SK-N-SH treated with all-trans-retinoic acid at 6 μM for 48 hours (cell line): Measurements from ENCODE around the gene DONSON.

Experiments used
- ATAC-seq: fragments of 200-7000 bp; cut with Tn5 transposase; 3 replicates; pipeline ENCODE4 v1.9.1; 2020; ENCODE audit warnings: mild to moderate bottlenecking, moderate library complexity
- ARNTL ChIP-seq: fragments of 450-650 bp; formaldehyde crosslinking; IDR thresholded peaks from 2 replicates; pipeline ENCODE4 v1.5.0; 2020; ENCODE audit warnings: low read depth, mild to moderate bottlenecking, moderate library complexity, borderline replicate concordance
- BACH2 ChIP-seq: fragments of 250-450 bp; sonication (Bioruptor Pico); IDR thresholded peaks from 2 replicates; pipeline ENCODE4 v1.9.0; 2021; ENCODE audit warnings: mild to moderate bottlenecking, borderline replicate concordance
- CSDC2 ChIP-seq: fragments of 250-450 bp; sonication (Bioruptor Pico); IDR thresholded peaks from 2 replicates; pipeline ENCODE4 v1.5.0; 2020; ENCODE audit warnings: mild to moderate bottlenecking, moderate library complexity
- GLIS3 ChIP-seq: fragments of 250-450 bp; sonication (Bioruptor Pico); IDR thresholded peaks from 2 replicates; pipeline ENCODE4 v1.5.0; 2020; ENCODE audit warnings: mild to moderate bottlenecking, moderate library complexity
- ISL1 ChIP-seq: fragments of 250-450 bp; sonication (Bioruptor Pico); IDR thresholded peaks from 2 replicates; pipeline ENCODE4 v2.1.2; 2022; ENCODE audit warnings: mild to moderate bottlenecking, moderate library complexity
- OSR1 ChIP-seq: fragments of 250-450 bp; sonication (Bioruptor Pico); IDR thresholded peaks from 2 replicates; pipeline ENCODE4 v1.8.0; 2022; ENCODE audit warnings: moderate library complexity, mild to moderate bottlenecking, inconsistent platforms
- POU6F1 ChIP-seq: fragments of 250-450 bp; sonication (Bioruptor Pico); IDR thresholded peaks from 2 replicates; pipeline ENCODE4 v1.8.0; 2021; ENCODE audit warnings: low read depth, mild to moderate bottlenecking, moderate library complexity, borderline replicate concordance
- PPARA ChIP-seq: fragments of 250-450 bp; sonication (Bioruptor Pico); IDR thresholded peaks from 2 replicates; pipeline ENCODE4 v1.5.0; 2020; ENCODE audit warnings: mild to moderate bottlenecking, borderline replicate concordance
- RARB ChIP-seq: fragments of 250-450 bp; sonication (Bioruptor Pico); IDR thresholded peaks from 2 replicates; pipeline ENCODE4 v1.8.0; 2021; ENCODE audit warnings: mild to moderate bottlenecking, moderate library complexity
- SNAI2 ChIP-seq: fragments of 250-450 bp; sonication (Bioruptor Pico); IDR thresholded peaks from 2 replicates; pipeline ENCODE4 v1.5.0; 2020; ENCODE audit warnings: mild to moderate bottlenecking, moderate library complexity
- TCF4 ChIP-seq: fragments of 250-450 bp; sonication (Bioruptor Pico); IDR thresholded peaks from 2 replicates; pipeline ENCODE4 v1.8.0; 2021; ENCODE audit warnings: mild to moderate bottlenecking, moderate library complexity, borderline replicate concordance
- TOX ChIP-seq: fragments of 250-450 bp; sonication (Bioruptor Pico); IDR thresholded peaks from 2 replicates; pipeline ENCODE4 v1.8.0; 2021; ENCODE audit warnings: mild to moderate bottlenecking, moderate library complexity, borderline replicate concordance
- ZC3H10 ChIP-seq: fragments of 250-450 bp; sonication (Bioruptor Pico); IDR thresholded peaks from 2 replicates; pipeline ENCODE4 v1.5.1; 2021; ENCODE audit warnings: mild to moderate bottlenecking, moderate library complexity
- ZFP3 ChIP-seq: fragments of 250-450 bp; sonication (Bioruptor Pico); IDR thresholded peaks from 2 replicates; pipeline ENCODE4 v1.5.0; 2020; ENCODE audit warnings: mild to moderate bottlenecking, moderate library complexity
- ZFP30 ChIP-seq: fragments of 450-650 bp; formaldehyde crosslinking; IDR thresholded peaks from 2 replicates; pipeline ENCODE4 v1.5.0; 2022; ENCODE audit warnings: mild to moderate bottlenecking, moderate library complexity
- ZNF565 ChIP-seq: fragments of 450-650 bp; formaldehyde crosslinking; conservative IDR thresholded peaks from 2 replicates; pipeline ENCODE4 v1.5.0; 2020; ENCODE audit warnings: low read depth, mild to moderate bottlenecking, moderate library complexity
- ZNF70 ChIP-seq: fragments of 450-650 bp; formaldehyde crosslinking; IDR thresholded peaks from 2 replicates; pipeline ENCODE4 v1.5.0; 2020; ENCODE audit warnings: mild to moderate bottlenecking, moderate library complexity
- ZNF8 ChIP-seq: fragments of 450-650 bp; formaldehyde crosslinking; IDR thresholded peaks from 2 replicates; pipeline ENCODE4 v1.5.0; 2020; ENCODE audit warnings: mild to moderate bottlenecking, moderate library complexity
- TF ChIP-seq, protein P1 (sequence below): fragments of 250-450 bp; sonication (Bioruptor Pico); IDR thresholded peaks from 2 replicates; pipeline ENCODE4 v1.8.0; 2020; ENCODE audit warnings: mild to moderate bottlenecking, moderate library complexity, borderline replicate concordance
- TF ChIP-seq, protein P2 (sequence below): fragments of 250-450 bp; sonication (Bioruptor Pico); IDR thresholded peaks from 2 replicates; pipeline ENCODE4 v1.5.0; 2020; ENCODE audit warnings: mild to moderate bottlenecking, moderate library complexity
- TF ChIP-seq, protein P3 (sequence below): fragments of 250-450 bp; sonication (Bioruptor Pico); IDR thresholded peaks from 2 replicates; pipeline ENCODE4 v1.5.1; 2021; ENCODE audit warnings: mild to moderate bottlenecking, moderate library complexity
- TF ChIP-seq, protein P4 (sequence below): fragments of 250-450 bp; sonication (Bioruptor Pico); IDR thresholded peaks from 2 replicates; pipeline ENCODE4 v1.5.1; 2020; ENCODE audit warnings: low read depth, mild to moderate bottlenecking, moderate library complexity

DONSON gene

DNA sequence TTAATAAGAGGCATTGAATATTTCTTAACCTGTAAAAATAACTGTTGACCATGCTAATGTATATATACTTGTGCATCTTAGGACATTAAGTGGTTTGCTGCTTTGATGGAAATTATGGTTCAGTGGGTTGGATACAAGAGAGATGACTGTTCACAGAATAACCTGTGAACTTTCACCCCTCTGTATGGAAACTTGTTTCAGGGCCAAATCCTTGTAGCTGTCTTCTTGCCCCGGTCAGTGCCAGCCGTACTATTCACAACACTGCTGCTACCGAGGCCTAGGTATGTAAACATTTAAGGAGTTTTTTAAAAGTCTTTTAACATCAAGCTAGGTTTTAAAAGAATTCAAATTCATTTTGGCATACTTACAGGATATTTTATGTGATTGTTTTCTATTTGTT lies 16.1 kb downstream of the DONSON start:
- no peak for ATAC-seq
- TF ChIP-seq PPARA (no peak), SNAI2 (CRISPR knock-in tag) (no peak), ZFP3 (CRISPR knock-in tag) (no peak), ZFP30 (CRISPR knock-in tag) (no peak), ISL1 (CRISPR knock-in tag) (no peak), ZNF70 (CRISPR knock-in tag) (no peak), OSR1 (CRISPR knock-in tag) (no peak), ZNF565 (CRISPR knock-in tag) (no peak), ZNF8 (CRISPR knock-in tag) (no peak), GLIS3 (CRISPR knock-in tag) (no peak), BACH2 (CRISPR knock-in tag) (no peak), RARB (CRISPR knock-in tag) (no peak), TOX (no peak)
- TF ChIP-seq, protein P1, sequence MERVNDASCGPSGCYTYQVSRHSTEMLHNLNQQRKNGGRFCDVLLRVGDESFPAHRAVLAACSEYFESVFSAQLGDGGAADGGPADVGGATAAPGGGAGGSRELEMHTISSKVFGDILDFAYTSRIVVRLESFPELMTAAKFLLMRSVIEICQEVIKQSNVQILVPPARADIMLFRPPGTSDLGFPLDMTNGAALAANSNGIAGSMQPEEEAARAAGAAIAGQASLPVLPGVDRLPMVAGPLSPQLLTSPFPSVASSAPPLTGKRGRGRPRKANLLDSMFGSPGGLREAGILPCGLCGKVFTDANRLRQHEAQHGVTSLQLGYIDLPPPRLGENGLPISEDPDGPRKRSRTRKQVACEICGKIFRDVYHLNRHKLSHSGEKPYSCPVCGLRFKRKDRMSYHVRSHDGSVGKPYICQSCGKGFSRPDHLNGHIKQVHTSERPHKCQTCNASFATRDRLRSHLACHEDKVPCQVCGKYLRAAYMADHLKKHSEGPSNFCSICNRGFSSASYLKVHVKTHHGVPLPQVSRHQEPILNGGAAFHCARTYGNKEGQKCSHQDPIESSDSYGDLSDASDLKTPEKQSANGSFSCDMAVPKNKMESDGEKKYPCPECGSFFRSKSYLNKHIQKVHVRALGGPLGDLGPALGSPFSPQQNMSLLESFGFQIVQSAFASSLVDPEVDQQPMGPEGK (CRISPR knock-in tag) = no peak
- TF ChIP-seq, protein P2, sequence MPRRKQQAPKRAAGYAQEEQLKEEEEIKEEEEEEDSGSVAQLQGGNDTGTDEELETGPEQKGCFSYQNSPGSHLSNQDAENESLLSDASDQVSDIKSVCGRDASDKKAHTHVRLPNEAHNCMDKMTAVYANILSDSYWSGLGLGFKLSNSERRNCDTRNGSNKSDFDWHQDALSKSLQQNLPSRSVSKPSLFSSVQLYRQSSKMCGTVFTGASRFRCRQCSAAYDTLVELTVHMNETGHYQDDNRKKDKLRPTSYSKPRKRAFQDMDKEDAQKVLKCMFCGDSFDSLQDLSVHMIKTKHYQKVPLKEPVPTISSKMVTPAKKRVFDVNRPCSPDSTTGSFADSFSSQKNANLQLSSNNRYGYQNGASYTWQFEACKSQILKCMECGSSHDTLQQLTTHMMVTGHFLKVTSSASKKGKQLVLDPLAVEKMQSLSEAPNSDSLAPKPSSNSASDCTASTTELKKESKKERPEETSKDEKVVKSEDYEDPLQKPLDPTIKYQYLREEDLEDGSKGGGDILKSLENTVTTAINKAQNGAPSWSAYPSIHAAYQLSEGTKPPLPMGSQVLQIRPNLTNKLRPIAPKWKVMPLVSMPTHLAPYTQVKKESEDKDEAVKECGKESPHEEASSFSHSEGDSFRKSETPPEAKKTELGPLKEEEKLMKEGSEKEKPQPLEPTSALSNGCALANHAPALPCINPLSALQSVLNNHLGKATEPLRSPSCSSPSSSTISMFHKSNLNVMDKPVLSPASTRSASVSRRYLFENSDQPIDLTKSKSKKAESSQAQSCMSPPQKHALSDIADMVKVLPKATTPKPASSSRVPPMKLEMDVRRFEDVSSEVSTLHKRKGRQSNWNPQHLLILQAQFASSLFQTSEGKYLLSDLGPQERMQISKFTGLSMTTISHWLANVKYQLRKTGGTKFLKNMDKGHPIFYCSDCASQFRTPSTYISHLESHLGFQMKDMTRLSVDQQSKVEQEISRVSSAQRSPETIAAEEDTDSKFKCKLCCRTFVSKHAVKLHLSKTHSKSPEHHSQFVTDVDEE (CRISPR knock-in tag) = no peak
- TF ChIP-seq, protein P3, sequence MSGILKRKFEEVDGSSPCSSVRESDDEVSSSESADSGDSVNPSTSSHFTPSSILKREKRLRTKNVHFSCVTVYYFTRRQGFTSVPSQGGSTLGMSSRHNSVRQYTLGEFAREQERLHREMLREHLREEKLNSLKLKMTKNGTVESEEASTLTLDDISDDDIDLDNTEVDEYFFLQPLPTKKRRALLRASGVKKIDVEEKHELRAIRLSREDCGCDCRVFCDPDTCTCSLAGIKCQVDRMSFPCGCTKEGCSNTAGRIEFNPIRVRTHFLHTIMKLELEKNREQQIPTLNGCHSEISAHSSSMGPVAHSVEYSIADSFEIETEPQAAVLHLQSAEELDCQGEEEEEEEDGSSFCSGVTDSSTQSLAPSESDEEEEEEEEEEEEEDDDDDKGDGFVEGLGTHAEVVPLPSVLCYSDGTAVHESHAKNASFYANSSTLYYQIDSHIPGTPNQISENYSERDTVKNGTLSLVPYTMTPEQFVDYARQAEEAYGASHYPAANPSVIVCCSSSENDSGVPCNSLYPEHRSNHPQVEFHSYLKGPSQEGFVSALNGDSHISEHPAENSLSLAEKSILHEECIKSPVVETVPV = no peak

DNA sequence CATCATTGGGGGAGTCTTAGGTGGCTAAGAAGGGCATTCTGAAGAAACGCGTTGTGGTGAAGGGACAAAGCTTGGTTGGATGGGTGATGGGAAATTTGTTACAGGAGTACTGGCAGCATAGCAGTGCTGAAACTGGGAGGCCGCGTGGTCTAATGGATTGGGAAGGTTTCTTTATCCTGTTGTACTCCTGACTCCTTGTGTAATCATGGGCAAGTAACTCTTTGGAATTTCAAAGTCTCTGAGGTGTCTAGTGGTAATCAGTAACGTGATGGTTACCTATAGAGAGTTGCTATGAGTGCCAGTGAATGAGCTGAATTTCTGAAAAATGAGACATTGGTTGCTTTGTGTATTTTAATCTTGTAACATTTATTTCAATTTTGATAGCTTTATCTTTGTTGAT lies 18.5 kb downstream of the DONSON start:
- TF ChIP-seq, protein P4, sequence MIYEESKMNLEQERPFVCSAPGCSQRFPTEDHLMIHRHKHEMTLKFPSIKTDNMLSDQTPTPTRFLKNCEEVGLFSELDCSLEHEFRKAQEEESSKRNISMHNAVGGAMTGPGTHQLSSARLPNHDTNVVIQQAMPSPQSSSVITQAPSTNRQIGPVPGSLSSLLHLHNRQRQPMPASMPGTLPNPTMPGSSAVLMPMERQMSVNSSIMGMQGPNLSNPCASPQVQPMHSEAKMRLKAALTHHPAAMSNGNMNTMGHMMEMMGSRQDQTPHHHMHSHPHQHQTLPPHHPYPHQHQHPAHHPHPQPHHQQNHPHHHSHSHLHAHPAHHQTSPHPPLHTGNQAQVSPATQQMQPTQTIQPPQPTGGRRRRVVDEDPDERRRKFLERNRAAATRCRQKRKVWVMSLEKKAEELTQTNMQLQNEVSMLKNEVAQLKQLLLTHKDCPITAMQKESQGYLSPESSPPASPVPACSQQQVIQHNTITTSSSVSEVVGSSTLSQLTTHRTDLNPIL (CRISPR knock-in tag) = no peak
- TF ChIP-seq OSR1 (CRISPR knock-in tag) (no peak), TCF4 (CRISPR knock-in tag) (no peak), ZNF8 (CRISPR knock-in tag) (no peak), TOX (no peak), ZNF565 (CRISPR knock-in tag) (no peak), PPARA (no peak), ZFP30 (CRISPR knock-in tag) (no peak), BACH2 (CRISPR knock-in tag) (no peak), ZC3H10 (no peak), POU6F1 (CRISPR knock-in tag) (no peak), ARNTL (CRISPR knock-in tag) (no peak), SNAI2 (CRISPR knock-in tag) (no peak), ZFP3 (CRISPR knock-in tag) (no peak), RARB (CRISPR knock-in tag) (no peak), ISL1 (CRISPR knock-in tag) (no peak), ZNF70 (CRISPR knock-in tag) (no peak), CSDC2 (no peak)
- TF ChIP-seq, protein P1 (CRISPR knock-in tag) = no peak
- TF ChIP-seq, protein P3 = no peak
- ATAC-seq = no peak
